ENCODE measurements around the gene PAX4. TPM values are rescaled to one million over a fixed set of nuclear protein-coding genes. Genes with fewer than 3 reads are reported as not detected.

Gene PAX4
- polyA plus RNA-seq, 3 donors: not detected

DNA sequence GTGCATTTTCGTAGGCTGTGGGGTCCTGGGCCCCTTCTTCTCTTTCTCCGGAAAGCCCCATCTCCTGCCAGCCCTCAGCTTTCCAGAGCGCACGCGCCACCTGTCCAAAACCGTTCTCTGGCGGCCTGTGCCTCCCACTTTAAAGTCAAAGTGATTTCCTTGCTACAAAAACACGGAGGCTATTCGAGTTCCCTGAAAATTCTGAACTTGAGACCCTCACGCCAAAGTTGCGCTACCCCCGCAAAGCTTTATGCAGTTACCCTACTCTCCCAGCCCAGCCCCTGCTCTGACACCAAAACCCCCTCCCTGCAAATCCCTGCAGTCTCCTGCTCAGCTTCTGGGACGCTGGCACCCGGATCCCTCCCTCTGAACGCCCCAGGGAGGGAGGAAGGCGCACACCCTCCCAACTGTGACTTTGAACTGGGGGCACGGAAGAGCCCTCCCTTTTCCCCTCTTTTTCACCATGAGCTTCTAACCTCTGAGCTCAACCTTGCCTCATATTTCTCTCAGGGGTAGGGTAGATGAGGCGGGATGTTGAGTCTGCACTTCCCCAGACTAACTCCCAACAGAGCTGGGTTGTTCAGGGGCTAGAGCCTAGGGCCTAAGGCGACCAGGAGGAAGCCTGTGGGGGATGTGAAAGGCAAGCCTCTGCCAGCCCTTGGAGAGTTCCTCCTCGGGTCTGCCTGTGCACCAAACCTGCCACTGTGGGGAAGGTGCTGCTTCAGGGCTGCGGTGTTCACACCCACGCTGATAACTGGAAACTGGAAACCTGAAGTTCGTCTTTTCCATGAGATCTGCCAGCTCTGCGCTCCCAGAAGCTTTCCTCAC, 2.7 kb upstream of the PAX4 start:
- Histone ChIP-seq H3K27ac (ENCODE audit: low read depth in 1 of 2, low read length in 2 of 2) (no peak overlapping the region), H3K4me2 (replicated peaks; ENCODE audit: extremely low read depth, low read length, poor library complexity, severe bottlenecking) (no peak overlapping the region), H3K4me1 (ENCODE audit: control insufficient read depth in 1 of 2, insufficient read depth in 2 of 2, low read length in 2 of 2) (no peaks in the 10 kb centered on the region), H3K27me3 (ENCODE audit: control insufficient read depth in 2 of 2, insufficient read depth in 2 of 2, low read length in 2 of 2) (peaks cover 17 to 51% of the 10 kb centered on the region in 2 donors), H2AFZ (ENCODE audit: insufficient read depth, low read depth, low read length, poor library complexity, severe bottlenecking) (no peak overlapping the region), H3K79me2 (ENCODE audit: insufficient read depth, low read length) (no peaks in the 10 kb centered on the region), H3K36me3 (replicated peaks in 1 of 2; ENCODE audit: control insufficient read depth in 1 of 2, insufficient read depth in 2 of 2, low read length in 2 of 2) (no peaks in the 10 kb centered on the region), H4K20me1 (ENCODE audit: insufficient read depth, low read length) (no peaks in the 10 kb centered on the region), H3K9me3 (replicated peaks in 1 of 2; ENCODE audit: control insufficient read depth in 1 of 2, insufficient read depth in 1 of 2, low read length in 2 of 2) (no peaks in the 10 kb centered on the region), H3K4me3 (replicated peaks in 1 of 3; ENCODE audit: low read depth in 2 of 3, low read length in 3 of 3) (no peak overlapping the region), H3K9ac (ENCODE audit: insufficient read depth, low read length, poor library complexity, severe bottlenecking) (no peak overlapping the region)
- Mint-ChIP-seq H3K27me3 (ENCODE audit: low read depth in 3 of 3) (peaks cover 38 to 66% (median 42%) of the 10 kb centered on the region in 3 donors), H3K9me3 (peaks cover 0 to 13% (median 5%) of the 10 kb centered on the region in 7 donors), H3K27ac (no peak overlapping the region), H3K4me1 (peaks cover 11% of the 10 kb centered on the region), H3K36me3 (no peaks in the 10 kb centered on the region), H3K4me3 (peak overlapping the region in 1 of 2 donors; percentile 70)
- 2% methylated on average over 15 of the region's 24 CpGs for WGBS (ENCODE audit: insufficient coverage)
- intact Hi-C loops (cut with micrococcal nuclease): no loop called here
- DNase-seq: no peak
- TF ChIP-seq, protein P1, sequence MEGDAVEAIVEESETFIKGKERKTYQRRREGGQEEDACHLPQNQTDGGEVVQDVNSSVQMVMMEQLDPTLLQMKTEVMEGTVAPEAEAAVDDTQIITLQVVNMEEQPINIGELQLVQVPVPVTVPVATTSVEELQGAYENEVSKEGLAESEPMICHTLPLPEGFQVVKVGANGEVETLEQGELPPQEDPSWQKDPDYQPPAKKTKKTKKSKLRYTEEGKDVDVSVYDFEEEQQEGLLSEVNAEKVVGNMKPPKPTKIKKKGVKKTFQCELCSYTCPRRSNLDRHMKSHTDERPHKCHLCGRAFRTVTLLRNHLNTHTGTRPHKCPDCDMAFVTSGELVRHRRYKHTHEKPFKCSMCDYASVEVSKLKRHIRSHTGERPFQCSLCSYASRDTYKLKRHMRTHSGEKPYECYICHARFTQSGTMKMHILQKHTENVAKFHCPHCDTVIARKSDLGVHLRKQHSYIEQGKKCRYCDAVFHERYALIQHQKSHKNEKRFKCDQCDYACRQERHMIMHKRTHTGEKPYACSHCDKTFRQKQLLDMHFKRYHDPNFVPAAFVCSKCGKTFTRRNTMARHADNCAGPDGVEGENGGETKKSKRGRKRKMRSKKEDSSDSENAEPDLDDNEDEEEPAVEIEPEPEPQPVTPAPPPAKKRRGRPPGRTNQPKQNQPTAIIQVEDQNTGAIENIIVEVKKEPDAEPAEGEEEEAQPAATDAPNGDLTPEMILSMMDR (IDR thresholded peaks at IDR 0.05): no peak

DNA sequence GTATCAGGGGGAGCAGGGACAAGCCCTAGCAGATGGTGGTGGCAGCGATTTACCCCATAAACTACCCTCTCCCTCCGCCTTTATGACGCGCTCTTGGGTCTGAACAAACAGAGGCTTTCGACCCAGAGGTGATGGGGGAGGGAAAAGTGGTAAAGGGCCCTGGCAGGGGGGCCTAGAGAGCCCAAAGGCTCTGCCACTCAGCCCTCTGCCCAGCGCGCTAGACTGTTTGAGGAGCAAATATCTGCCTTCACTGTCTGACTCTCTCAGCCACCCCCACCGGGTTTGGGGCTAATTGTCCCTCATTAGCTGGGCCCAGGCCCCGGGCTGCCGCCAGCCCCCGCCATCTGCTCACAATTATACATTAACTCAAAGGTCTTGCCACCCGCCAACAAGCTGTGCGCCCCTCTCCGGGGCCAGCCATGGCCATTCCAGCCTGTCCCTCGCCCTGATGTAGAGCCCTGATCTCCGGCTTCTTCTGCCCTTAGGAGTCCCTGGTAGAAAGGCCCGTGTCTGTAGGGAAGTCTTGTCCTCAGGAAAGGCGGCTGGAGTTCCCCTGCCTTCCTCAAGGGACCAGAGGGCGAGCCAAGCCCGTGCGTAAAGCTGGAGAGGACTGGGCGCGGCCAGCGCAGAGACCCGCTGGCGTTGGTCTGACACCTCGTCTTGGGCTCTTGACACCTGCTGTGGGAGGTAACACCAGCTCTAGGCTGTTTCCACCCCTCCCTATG, 1.9 kb upstream of the PAX4 start:
- no peaks in the 10 kb centered on the region for H3K79me2 ChIP-seq (ENCODE audit: insufficient read depth, low read length)
- H3K27me3 Mint-ChIP-seq (ENCODE audit: low read depth in 3 of 3): peaks cover 42 to 70% (median 43%) of the 10 kb centered on the region in 3 donors
- no peaks in the 10 kb centered on the region for H3K36me3 ChIP-seq (replicated peaks in 1 of 2; ENCODE audit: control insufficient read depth in 1 of 2, insufficient read depth in 2 of 2, low read length in 2 of 2)
- peaks cover 11% of the 10 kb centered on the region for H3K4me1 Mint-ChIP-seq
- TF ChIP-seq, protein P1 (IDR thresholded peaks at IDR 0.05): no peak
- no peak for DNase-seq
- no peak overlapping the region for H2AFZ ChIP-seq (ENCODE audit: insufficient read depth, low read depth, low read length, poor library complexity, severe bottlenecking)
- H3K9me3 ChIP-seq (replicated peaks in 1 of 2; ENCODE audit: control insufficient read depth in 1 of 2, insufficient read depth in 1 of 2, low read length in 2 of 2): no peaks in the 10 kb centered on the region
- no peak overlapping the region for H3K27ac ChIP-seq (ENCODE audit: low read depth in 1 of 2, low read length in 2 of 2)
- H3K4me3 Mint-ChIP-seq: peak overlapping the region in 1 of 2 donors; percentile 70
- WGBS (ENCODE audit: insufficient coverage): 5% methylated on average over 19 of the region's 27 CpGs
- intact Hi-C loops (cut with micrococcal nuclease): no loop called here
- H3K4me1 ChIP-seq (ENCODE audit: control insufficient read depth in 1 of 2, insufficient read depth in 2 of 2, low read length in 2 of 2): no peaks in the 10 kb centered on the region
- H3K4me3 ChIP-seq (replicated peaks in 1 of 3; ENCODE audit: low read depth in 2 of 3, low read length in 3 of 3): no peak overlapping the region
- no peak overlapping the region for H3K27ac Mint-ChIP-seq
- H4K20me1 ChIP-seq (ENCODE audit: insufficient read depth, low read length): no peaks in the 10 kb centered on the region
- H3K9me3 Mint-ChIP-seq: peaks cover 0 to 11% (median 0%) of the 10 kb centered on the region in 7 donors
- H3K4me2 ChIP-seq (replicated peaks; ENCODE audit: extremely low read depth, low read length, poor library complexity, severe bottlenecking): no peak overlapping the region
- H3K9ac ChIP-seq (ENCODE audit: insufficient read depth, low read length, poor library complexity, severe bottlenecking): no peak overlapping the region
- H3K27me3 ChIP-seq (ENCODE audit: control insufficient read depth in 2 of 2, insufficient read depth in 2 of 2, low read length in 2 of 2): peaks cover 17 to 51% of the 10 kb centered on the region in 2 donors
- no peaks in the 10 kb centered on the region for H3K36me3 Mint-ChIP-seq
